ENCODE data around the gene HIPK2.

The HIPK2 gene

GRCh38 chr7:139681463-139681755, 96.4 kb downstream of the HIPK2 start:
- Histone ChIP-seq H3K27ac (ENCODE audit: low read length) (no peak overlapping the region), H3K4me3 (ENCODE audit: low read length in 2 of 2) (no peak overlapping the region), H3K9me3 (ENCODE audit: control insufficient read depth in 2 of 2, low read length in 2 of 2) (no peaks in the 10 kb centered on the region), H3K27me3 (ENCODE audit: control insufficient read depth in 1 of 2, insufficient read depth in 2 of 2, low read length in 2 of 2) (no peaks in the 10 kb centered on the region), H3K4me1 (ENCODE audit: control insufficient read depth, insufficient read depth, low read length) (peaks cover 21% of the 10 kb centered on the region), H3K36me3 (ENCODE audit: control insufficient read depth in 2 of 2, insufficient read depth in 2 of 2, low read length in 2 of 2) (no peaks in the 10 kb centered on the region), H3K9ac (ENCODE audit: low read length in 2 of 2) (no peak overlapping the region)

- peak overlapping the region; percentile 58 for H3K27ac ChIP-seq (ENCODE audit: low read length)
- H3K9ac ChIP-seq (ENCODE audit: low read length in 2 of 2): no peak overlapping the region
- no peaks in the 10 kb centered on the region for H3K36me3 ChIP-seq (ENCODE audit: control insufficient read depth in 2 of 2, insufficient read depth in 2 of 2, low read length in 2 of 2)
- peaks cover 21% of the 10 kb centered on the region for H3K4me1 ChIP-seq (ENCODE audit: control insufficient read depth, insufficient read depth, low read length)
- H3K4me3 ChIP-seq (ENCODE audit: low read length in 2 of 2): peak overlapping the region in 1 of 2 donors; percentile 35
- H3K9me3 ChIP-seq (ENCODE audit: control insufficient read depth in 2 of 2, low read length in 2 of 2): no peaks in the 10 kb centered on the region
- H3K27me3 ChIP-seq (ENCODE audit: control insufficient read depth in 1 of 2, insufficient read depth in 2 of 2, low read length in 2 of 2): no peaks in the 10 kb centered on the region
Observed at GRCh38 chr7:139680676-139681462, 96.9 kb downstream of the HIPK2 start.

GRCh38 chr7:139679731-139680594, 97.8 kb downstream of the HIPK2 start:
- Histone ChIP-seq H3K9me3 (ENCODE audit: control insufficient read depth in 2 of 2, low read length in 2 of 2) (no peaks in the 10 kb centered on the region), H3K27ac (ENCODE audit: low read length) (peak overlapping the region; percentile 58), H3K27me3 (ENCODE audit: control insufficient read depth in 1 of 2, insufficient read depth in 2 of 2, low read length in 2 of 2) (no peaks in the 10 kb centered on the region), H3K36me3 (ENCODE audit: control insufficient read depth in 2 of 2, insufficient read depth in 2 of 2, low read length in 2 of 2) (no peaks in the 10 kb centered on the region), H3K9ac (ENCODE audit: low read length in 2 of 2) (peak overlapping the region in 1 of 2 donors; percentile 51), H3K4me3 (ENCODE audit: low read length in 2 of 2) (peak overlapping the region in 1 of 2 donors; percentile 35), H3K4me1 (ENCODE audit: control insufficient read depth, insufficient read depth, low read length) (peaks cover 21% of the 10 kb centered on the region)

DNA sequence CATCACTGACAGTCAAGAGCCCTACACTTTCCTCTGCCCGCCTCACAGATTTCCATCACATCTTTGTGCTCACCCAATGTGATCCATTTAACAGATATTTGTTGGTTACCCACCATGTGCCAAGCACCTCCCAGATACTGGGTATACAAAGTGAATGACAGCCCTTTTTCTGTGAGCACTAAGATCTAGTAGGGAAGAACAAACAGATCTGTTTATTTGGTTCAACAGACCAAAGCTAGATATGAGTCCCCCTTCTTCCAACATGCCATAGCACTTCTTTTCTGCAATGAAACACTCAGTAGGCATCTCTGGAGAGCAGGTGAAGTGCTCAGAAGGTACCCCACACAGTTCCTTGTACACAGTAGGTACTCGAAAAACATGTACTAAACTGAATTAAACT, 101.4 kb downstream of the HIPK2 start:
- H3K27ac ChIP-seq (ENCODE audit: low read length): no peak overlapping the region
- no peak overlapping the region for H3K4me3 ChIP-seq (ENCODE audit: low read length in 2 of 2)
- H3K4me1 ChIP-seq (ENCODE audit: control insufficient read depth, insufficient read depth, low read length): peaks cover 14% of the 10 kb centered on the region
- no peaks in the 10 kb centered on the region for H3K36me3 ChIP-seq (ENCODE audit: control insufficient read depth in 2 of 2, insufficient read depth in 2 of 2, low read length in 2 of 2)
- no peak overlapping the region for H3K9ac ChIP-seq (ENCODE audit: low read length in 2 of 2)
- H3K9me3 ChIP-seq (ENCODE audit: control insufficient read depth in 2 of 2, low read length in 2 of 2): no peaks in the 10 kb centered on the region
- H3K27me3 ChIP-seq (ENCODE audit: control insufficient read depth in 1 of 2, insufficient read depth in 2 of 2, low read length in 2 of 2): no peaks in the 10 kb centered on the region

GRCh38 chr7:139675127-139676125, 102.4 kb downstream of the HIPK2 start:
- no peak overlapping the region for H3K9ac ChIP-seq (ENCODE audit: low read length in 2 of 2)
- no peak overlapping the region for H3K27ac ChIP-seq (ENCODE audit: low read length)
- no peaks in the 10 kb centered on the region for H3K9me3 ChIP-seq (ENCODE audit: control insufficient read depth in 2 of 2, low read length in 2 of 2)
- H3K4me3 ChIP-seq (ENCODE audit: low read length in 2 of 2): no peak overlapping the region
- no peaks in the 10 kb centered on the region for H3K36me3 ChIP-seq (ENCODE audit: control insufficient read depth in 2 of 2, insufficient read depth in 2 of 2, low read length in 2 of 2)
- H3K27me3 ChIP-seq (ENCODE audit: control insufficient read depth in 1 of 2, insufficient read depth in 2 of 2, low read length in 2 of 2): no peaks in the 10 kb centered on the region
- peaks cover 7% of the 10 kb centered on the region for H3K4me1 ChIP-seq (ENCODE audit: control insufficient read depth, insufficient read depth, low read length)

DNA sequence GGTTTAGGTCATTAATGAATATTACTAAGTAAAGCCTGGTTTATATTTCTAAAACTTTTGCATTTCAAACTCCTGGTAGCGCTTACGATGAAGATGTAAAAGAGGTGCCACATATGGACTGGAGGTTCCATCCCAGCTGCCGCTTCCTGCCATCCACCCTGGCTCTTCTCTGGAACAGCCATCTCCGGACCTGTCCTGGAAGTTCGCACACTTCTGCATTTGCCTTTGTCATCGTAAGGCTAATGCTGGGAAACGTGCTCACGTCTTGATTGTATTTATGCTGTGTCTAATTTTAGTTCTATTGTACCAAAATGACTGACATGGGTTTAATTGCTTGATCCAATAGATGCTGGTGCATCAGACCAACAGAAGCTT, 103.1 kb downstream of the HIPK2 start:
- H3K4me3 ChIP-seq (ENCODE audit: low read length in 2 of 2): no peak overlapping the region
- H3K27ac ChIP-seq (ENCODE audit: low read length): no peak overlapping the region
- H3K9me3 ChIP-seq (ENCODE audit: control insufficient read depth in 2 of 2, low read length in 2 of 2): no peaks in the 10 kb centered on the region
- H3K36me3 ChIP-seq (ENCODE audit: control insufficient read depth in 2 of 2, insufficient read depth in 2 of 2, low read length in 2 of 2): no peaks in the 10 kb centered on the region
- no peak overlapping the region for H3K9ac ChIP-seq (ENCODE audit: low read length in 2 of 2)
- H3K4me1 ChIP-seq (ENCODE audit: control insufficient read depth, insufficient read depth, low read length): no peaks in the 10 kb centered on the region
- no peaks in the 10 kb centered on the region for H3K27me3 ChIP-seq (ENCODE audit: control insufficient read depth in 1 of 2, insufficient read depth in 2 of 2, low read length in 2 of 2)

- no peaks in the 10 kb centered on the region for H3K36me3 ChIP-seq (ENCODE audit: control insufficient read depth in 2 of 2, insufficient read depth in 2 of 2, low read length in 2 of 2)
- H3K4me1 ChIP-seq (ENCODE audit: control insufficient read depth, insufficient read depth, low read length): no peaks in the 10 kb centered on the region
- no peak overlapping the region for H3K27ac ChIP-seq (ENCODE audit: low read length)
- no peak overlapping the region for H3K4me3 ChIP-seq (ENCODE audit: low read length in 2 of 2)
- no peaks in the 10 kb centered on the region for H3K27me3 ChIP-seq (ENCODE audit: control insufficient read depth in 1 of 2, insufficient read depth in 2 of 2, low read length in 2 of 2)
- H3K9ac ChIP-seq (ENCODE audit: low read length in 2 of 2): no peak overlapping the region
- H3K9me3 ChIP-seq (ENCODE audit: control insufficient read depth in 2 of 2, low read length in 2 of 2): no peaks in the 10 kb centered on the region
Observed at GRCh38 chr7:139674341-139674740, 103.5 kb downstream of the HIPK2 start.

DNA sequence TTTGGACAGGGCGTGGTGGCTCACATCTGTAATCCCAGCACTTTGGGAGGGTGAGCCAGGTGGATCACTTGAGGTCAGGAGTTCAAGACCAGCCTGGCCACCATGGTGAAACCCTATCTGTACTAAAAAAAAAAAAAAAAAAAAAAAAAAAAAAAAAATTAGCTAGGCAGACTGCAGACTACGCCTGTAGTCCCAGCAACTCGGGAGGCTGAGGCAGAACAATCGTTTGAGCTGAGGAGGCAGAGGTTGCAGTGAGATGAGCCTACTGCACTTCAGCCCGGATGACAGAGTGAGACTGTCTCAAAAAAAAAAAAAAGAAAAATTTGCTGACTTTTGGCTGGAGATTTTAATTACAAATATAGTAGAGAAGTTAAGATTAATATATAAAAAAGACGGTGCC, 104.0 kb downstream of the HIPK2 start:
- H3K27ac ChIP-seq (ENCODE audit: low read length): no peak overlapping the region
- no peaks in the 10 kb centered on the region for H3K9me3 ChIP-seq (ENCODE audit: control insufficient read depth in 2 of 2, low read length in 2 of 2)
- no peak overlapping the region for H3K9ac ChIP-seq (ENCODE audit: low read length in 2 of 2)

GRCh38 chr7:139673230-139673629, 104.6 kb downstream of the HIPK2 start:
- Histone ChIP-seq H3K36me3 (ENCODE audit: control insufficient read depth in 2 of 2, insufficient read depth in 2 of 2, low read length in 2 of 2) (no peaks in the 10 kb centered on the region), H3K4me1 (ENCODE audit: control insufficient read depth, insufficient read depth, low read length) (no peaks in the 10 kb centered on the region), H3K9ac (ENCODE audit: low read length in 2 of 2) (no peak overlapping the region), H3K4me3 (ENCODE audit: low read length in 2 of 2) (no peak overlapping the region), H3K27me3 (ENCODE audit: control insufficient read depth in 1 of 2, insufficient read depth in 2 of 2, low read length in 2 of 2) (no peaks in the 10 kb centered on the region), H3K27ac (ENCODE audit: low read length) (no peak overlapping the region), H3K9me3 (ENCODE audit: control insufficient read depth in 2 of 2, low read length in 2 of 2) (no peaks in the 10 kb centered on the region)

More for the DNA sequence above, 104.0 kb downstream of the HIPK2 start:
- Histone ChIP-seq H3K27me3 (ENCODE audit: control insufficient read depth in 1 of 2, insufficient read depth in 2 of 2, low read length in 2 of 2) (no peaks in the 10 kb centered on the region), H3K4me3 (ENCODE audit: low read length in 2 of 2) (no peak overlapping the region), H3K36me3 (ENCODE audit: control insufficient read depth in 2 of 2, insufficient read depth in 2 of 2, low read length in 2 of 2) (no peaks in the 10 kb centered on the region), H3K4me1 (ENCODE audit: control insufficient read depth, insufficient read depth, low read length) (no peaks in the 10 kb centered on the region)

- Histone ChIP-seq H3K36me3 (ENCODE audit: control insufficient read depth in 2 of 2, insufficient read depth in 2 of 2, low read length in 2 of 2) (no peaks in the 10 kb centered on the region), H3K9me3 (ENCODE audit: control insufficient read depth in 2 of 2, low read length in 2 of 2) (no peaks in the 10 kb centered on the region), H3K27ac (ENCODE audit: low read length) (no peak overlapping the region), H3K9ac (ENCODE audit: low read length in 2 of 2) (no peak overlapping the region), H3K27me3 (ENCODE audit: control insufficient read depth in 1 of 2, insufficient read depth in 2 of 2, low read length in 2 of 2) (no peaks in the 10 kb centered on the region), H3K4me1 (ENCODE audit: control insufficient read depth, insufficient read depth, low read length) (no peaks in the 10 kb centered on the region), H3K4me3 (ENCODE audit: low read length in 2 of 2) (no peak overlapping the region)
Observed at GRCh38 chr7:139671967-139672366, 105.8 kb downstream of the HIPK2 start.

Data from stomach smooth muscle (tissue), 2 donors.